Chondrocyte (in vitro differentiated cells): Measurements from ENCODE around the gene SLC25A21. TPM values are rescaled to one million over a fixed set of nuclear protein-coding genes. Genes with fewer than 3 reads are reported as not detected.

Source experiments
- DNase-seq: peaks from one replicate; pipeline ENCODE4 v3.0.0; 2021; ENCODE audit warnings: mixed read lengths, low spot score
- H3K27ac Mint-ChIP-seq: one replicate; pipeline ENCODE4 v1.8.0; 2021; ENCODE audit warnings: mild to moderate bottlenecking, moderate library complexity, mixed read lengths; ENCODE audit not compliant: unreplicated experiment
- H3K27me3 Mint-ChIP-seq: 2 replicates; pipeline ENCODE4 v1.8.0; 2021; ENCODE audit warnings: low read depth, mixed read lengths
- H3K36me3 Mint-ChIP-seq: 2 replicates; pipeline ENCODE4 v1.8.0; 2021; ENCODE audit warnings: low read depth, mixed read lengths
- H3K4me1 Mint-ChIP-seq: 2 replicates; pipeline ENCODE4 v1.8.0; 2021; ENCODE audit warnings: low read depth, mild to moderate bottlenecking, mixed read lengths
- H3K4me3 Mint-ChIP-seq: one replicate; pipeline ENCODE4 v1.8.0; 2021; ENCODE audit warnings: mild to moderate bottlenecking, moderate library complexity, mixed read lengths; ENCODE audit not compliant: unreplicated experiment
- H3K9me3 Mint-ChIP-seq: 2 replicates; pipeline ENCODE4 v1.8.0; 2021; ENCODE audit warnings: low read depth, mixed read lengths
- CTCF ChIP-seq: fragments of 200-600 bp; sonication (generic); IDR thresholded peaks from 2 replicates; pipeline ENCODE4 v1.5.0; 2021; ENCODE audit warnings: antibody characterized with exemption, mild to moderate bottlenecking, moderate library complexity
- total RNA-seq: library from RNA; stranded (reverse); gene quantifications from 3 replicates; pipeline ENCODE4 v1.2.1, GENCODE V29; 2021

SLC25A21 gene
- total RNA-seq, 1 donor from 2014 or later = 0.22 TPM

- no peak for TF ChIP-seq CTCF
- Mint-ChIP-seq H3K4me1 (no peaks in the 10 kb centered on the region), H3K27ac (no peak overlapping the region), H3K36me3 (no peaks in the 10 kb centered on the region), H3K27me3 (peaks cover 46% of the 10 kb centered on the region), H3K9me3 (no peaks in the 10 kb centered on the region), H3K4me3 (no peak overlapping the region)
- no peak for DNase-seq
These were observed 501.3 kb downstream of the SLC25A21 start for GRCh38 chr14:36671149-36671548.

DNA sequence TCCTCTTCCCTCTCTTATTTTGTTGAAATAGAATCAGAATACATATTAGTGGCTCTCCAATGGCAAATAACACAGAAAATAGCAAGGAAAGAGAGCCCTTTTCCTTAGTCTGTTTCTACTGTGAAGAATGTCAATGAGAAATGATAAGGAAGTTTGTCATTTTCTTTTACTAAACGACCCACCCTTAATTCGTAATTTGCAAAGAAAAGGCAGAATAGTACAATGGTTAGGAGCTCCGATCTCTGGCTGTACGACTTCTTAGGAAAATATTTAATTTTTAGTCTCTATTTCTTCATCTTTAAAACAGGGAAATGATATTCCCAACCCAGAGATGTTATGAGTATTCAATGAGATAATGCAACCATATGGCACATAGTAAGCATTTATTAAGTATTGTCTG is 504.7 kb downstream of the SLC25A21 start:
- DNase-seq = no peak
- peaks cover 16% of the 10 kb centered on the region for H3K4me1 Mint-ChIP-seq

DNA sequence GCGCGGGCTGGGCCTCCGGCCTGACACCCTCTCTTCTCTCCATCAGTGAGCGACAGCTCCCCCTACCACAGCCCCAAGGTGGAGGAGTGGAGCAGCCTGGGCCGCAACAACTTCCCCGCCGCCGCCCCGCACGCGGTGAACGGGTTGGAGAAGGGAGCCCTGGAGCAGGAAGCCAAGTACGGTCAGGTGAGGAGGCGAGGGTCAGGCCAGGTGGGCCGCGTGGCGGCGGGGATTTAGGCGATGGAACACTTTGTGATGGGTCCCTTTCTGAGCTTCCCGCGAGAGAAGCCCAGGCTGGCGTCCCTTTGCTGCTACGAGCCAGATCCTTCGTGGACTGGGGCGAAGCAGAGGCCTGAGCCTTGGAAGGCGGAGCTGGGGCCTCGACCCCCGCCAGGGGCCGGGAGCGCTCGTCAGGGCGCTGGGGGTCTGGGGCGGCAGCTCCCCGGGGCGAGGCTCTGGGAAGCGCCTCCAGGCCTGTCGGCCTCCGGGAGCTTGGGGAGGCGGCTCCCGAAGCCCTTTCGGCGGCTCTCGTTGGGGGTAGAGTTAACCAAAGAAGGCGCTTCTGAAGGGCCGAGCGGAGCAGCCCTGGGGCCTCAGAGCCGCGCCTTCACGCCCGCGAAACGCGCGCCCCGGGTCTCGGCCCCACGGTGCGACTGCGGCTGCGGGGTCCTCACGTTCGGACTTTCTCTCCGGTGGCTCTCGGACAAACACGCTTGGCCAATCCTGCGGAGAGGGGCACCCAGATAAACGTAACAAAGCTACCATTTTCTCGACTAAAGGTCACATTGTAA is 505.8 kb downstream of the SLC25A21 start:
- Mint-ChIP-seq H3K4me1 (peaks cover 25% of the 10 kb centered on the region), H3K27me3 (peaks cover 70% of the 10 kb centered on the region), H3K27ac (no peak overlapping the region), H3K36me3 (no peaks in the 10 kb centered on the region), H3K4me3 (no peak overlapping the region), H3K9me3 (no peaks in the 10 kb centered on the region)
- TF ChIP-seq CTCF = no peak
- no peak for DNase-seq

More for the DNA sequence above, 504.7 kb downstream of the SLC25A21 start:
- Mint-ChIP-seq H3K36me3 (no peaks in the 10 kb centered on the region), H3K27ac (no peak overlapping the region), H3K4me3 (no peak overlapping the region), H3K27me3 (peaks cover 62% of the 10 kb centered on the region), H3K9me3 (no peaks in the 10 kb centered on the region)
- no peak for TF ChIP-seq CTCF

- DNase-seq = no peak
- H3K9me3 Mint-ChIP-seq = no peaks in the 10 kb centered on the region
- no peak overlapping the region for H3K27ac Mint-ChIP-seq
- H3K36me3 Mint-ChIP-seq = peaks cover 3% of the 10 kb centered on the region
- H3K4me3 Mint-ChIP-seq = no peak overlapping the region
- TF ChIP-seq CTCF = no peak
- H3K27me3 Mint-ChIP-seq = peaks cover 72% of the 10 kb centered on the region
- H3K4me1 Mint-ChIP-seq = peaks cover 29% of the 10 kb centered on the region
These were observed 506.5 kb downstream of the SLC25A21 start for GRCh38 chr14:36665887-36666415.

GRCh38 chr14:36664322-36665193 is 507.8 kb downstream of the SLC25A21 start:
- Mint-ChIP-seq H3K27ac (no peak overlapping the region), H3K36me3 (peaks cover 5% of the 10 kb centered on the region), H3K4me3 (no peak overlapping the region), H3K27me3 (peaks cover 81% of the 10 kb centered on the region), H3K9me3 (no peaks in the 10 kb centered on the region), H3K4me1 (peaks cover 29% of the 10 kb centered on the region)
- no peak for TF ChIP-seq CTCF
- DNase-seq = no peak
